Neural progenitor cell (in vitro differentiated cells): ENCODE data around the gene TENM3.

Source experiments
- CTCF ChIP-seq: fragments of 200-600 bp; sonication (generic); IDR thresholded peaks from 2 replicates; pipeline ENCODE4 v1.5.1; 2017; ENCODE audit warnings: antibody characterized with exemption, mild to moderate bottlenecking
- EZH2 ChIP-seq: fragments of 200-600 bp; sonication (generic); IDR thresholded peaks from 2 replicates; pipeline ENCODE4 v1.6.1; 2017; ENCODE audit warnings: antibody characterized with exemption, mild to moderate bottlenecking, moderate library complexity
- EZH2phosphoT487 ChIP-seq: fragments of 200-600 bp; sonication (generic); IDR thresholded peaks from 2 replicates; pipeline ENCODE4 v1.6.1; 2017; ENCODE audit warnings: antibody characterized with exemption

- TF ChIP-seq CTCF: no peak
- TF ChIP-seq EZH2: no peak
- TF ChIP-seq EZH2phosphoT487: no peak
These were observed 557.0 kb downstream of the TENM3 start for GRCh38 chr4:182800216-182800515.
